Embryonic facial prominence (tissue), 1 donor: ENCODE measurements around the gene SPATA12.

Experiments used
- DNase-seq: peaks from one replicate; pipeline ENCODE4 v3.0.0-alpha.2; 2016; ENCODE audit errors: extremely low spot score

Gene SPATA12

DNA sequence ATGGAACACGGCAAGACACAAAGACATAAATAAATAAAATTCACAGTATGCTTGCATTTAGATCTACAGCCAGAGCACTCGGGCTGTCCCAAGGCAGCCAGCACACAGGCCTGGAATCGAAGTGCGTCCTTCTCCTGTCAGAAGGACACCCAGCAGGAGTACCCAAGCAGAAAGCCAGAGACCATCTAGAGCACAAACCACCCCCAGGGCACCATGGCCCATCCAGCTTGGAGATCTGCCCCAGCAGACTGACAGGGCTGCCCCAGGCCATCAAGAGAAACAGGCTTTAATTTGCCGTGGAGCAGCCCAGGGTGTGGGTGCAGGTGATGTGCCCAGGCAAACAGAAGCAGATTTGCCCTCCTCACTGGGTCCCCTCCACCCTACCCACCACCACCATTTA is 7.8 kb upstream of the SPATA12 start:
- no peak for DNase-seq

DNA sequence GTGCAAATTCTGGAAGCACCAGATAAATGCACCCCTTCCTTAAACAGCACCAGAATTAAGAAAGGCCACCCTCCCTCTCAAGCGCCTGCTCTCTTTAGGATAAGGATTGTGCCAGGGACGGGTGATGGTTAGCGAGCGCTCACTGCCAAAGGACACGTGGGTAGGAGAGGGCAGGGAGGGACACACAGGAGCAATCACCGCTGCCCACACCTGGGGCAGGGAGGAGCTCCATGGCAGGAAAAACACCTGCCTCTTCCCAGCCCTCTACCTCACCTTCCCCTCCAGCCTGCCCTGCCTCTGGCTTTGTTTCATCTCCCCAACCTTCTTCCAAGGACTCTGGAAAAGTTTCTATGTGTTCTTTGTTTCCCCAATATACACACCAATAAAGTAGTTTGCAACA is 7.3 kb upstream of the SPATA12 start:
- DNase-seq, result no peak

DNA sequence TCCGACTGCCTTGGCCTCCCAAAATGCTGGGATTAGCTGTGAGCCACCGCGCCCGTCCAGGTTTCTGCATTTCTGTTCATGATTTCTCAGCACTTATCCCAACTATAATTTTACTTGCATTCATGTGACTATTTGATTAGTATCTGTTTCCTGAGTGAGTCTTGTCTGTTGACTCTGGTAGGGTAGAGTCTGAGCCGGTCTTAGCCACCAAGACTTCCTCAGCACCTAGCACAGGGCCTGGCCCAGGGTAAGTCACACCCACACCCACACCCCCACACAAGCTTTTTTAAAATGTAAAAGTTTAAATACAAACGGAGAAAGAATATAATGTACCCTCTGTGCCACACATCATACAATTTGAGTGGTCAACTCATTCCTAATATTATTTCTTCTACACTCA is 3.1 kb upstream of the SPATA12 start:
- DNase-seq, result no peak

DNA sequence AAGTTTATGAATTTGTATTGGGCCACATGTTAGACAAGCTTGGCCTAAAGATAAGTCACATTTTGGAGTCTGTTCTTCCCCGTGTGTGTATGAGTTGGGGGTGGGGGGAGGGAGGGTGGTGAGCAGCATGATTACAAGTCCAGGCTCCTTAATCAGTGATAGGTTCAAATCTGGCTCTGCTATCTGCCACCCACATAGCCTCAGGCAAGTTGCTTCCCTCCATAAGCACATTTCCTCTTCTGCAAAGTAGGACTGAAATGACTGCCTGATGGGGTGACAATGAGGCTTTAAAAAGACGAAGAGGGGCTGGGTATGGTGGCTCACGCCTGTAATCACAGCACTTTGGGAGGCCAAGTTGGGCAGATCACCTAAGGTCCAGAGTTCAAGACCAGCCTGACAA is 1.1 kb upstream of the SPATA12 start:
- no peak for DNase-seq

DNA sequence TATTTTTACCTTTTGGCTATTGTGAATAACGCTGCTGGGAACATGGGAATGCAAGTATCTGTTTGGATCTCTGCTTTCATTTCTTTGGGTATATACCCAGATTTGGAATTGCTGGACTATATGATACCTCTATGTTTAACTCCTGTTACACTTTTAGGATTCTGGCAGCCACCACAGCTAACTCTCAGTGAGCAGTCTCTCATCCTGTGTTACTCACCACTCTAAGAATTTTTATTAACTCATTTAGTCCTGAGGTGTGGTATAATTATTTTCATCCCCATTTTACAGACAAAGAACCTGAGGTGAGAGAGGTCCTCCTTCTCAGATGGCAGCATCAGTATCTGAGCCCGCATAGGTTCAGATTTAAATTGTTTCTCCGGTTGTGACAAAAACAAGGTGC is 1.1 kb downstream of the SPATA12 start:
- no peak for DNase-seq

DNA sequence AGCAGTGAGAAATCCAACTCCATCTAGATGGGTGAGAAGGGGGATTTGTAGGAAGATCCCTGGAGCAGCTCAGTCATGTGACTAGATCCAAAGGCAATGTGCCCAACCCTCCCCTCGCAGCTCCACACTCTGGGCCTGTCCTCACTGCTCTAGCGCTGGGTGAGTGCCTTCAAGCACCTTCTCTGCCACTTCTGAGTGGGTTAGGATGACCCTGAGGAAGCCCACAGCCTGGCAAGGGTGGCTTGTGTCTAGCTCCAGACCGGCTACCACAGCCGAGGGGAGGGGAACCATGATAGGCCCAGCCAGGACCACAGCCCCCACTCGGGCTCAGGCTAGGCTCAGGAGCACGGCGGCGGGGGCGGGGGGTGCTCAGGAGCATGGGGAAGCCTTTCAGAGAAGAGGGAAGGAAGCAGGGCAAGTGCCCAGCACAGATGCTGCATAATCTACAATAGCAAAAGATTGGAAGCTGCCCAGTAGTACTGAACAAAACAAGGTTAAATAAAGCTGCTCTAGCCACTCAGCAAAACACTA is 1.7 kb downstream of the SPATA12 start:
- no peak for DNase-seq

DNA sequence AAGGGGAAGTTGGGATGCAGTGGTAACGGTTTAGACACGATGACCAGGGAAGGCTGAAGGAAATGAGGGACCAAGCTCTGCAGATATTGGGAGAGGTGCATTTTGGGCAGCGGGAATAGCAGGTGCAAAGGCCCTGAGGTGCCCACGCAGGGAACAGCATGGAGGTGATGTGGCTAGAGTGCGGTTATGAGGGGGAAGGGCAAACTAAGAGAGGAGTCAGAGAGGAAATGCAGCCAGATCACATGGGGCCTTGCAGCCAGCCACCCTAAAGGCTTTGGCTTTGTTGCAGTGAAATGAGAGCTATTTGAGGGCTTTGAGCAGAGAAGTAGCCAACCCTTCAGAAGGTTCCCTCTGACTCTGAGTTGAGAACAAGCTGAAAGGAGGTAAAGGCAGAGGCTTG is 2.6 kb downstream of the SPATA12 start:
- no peak for DNase-seq

GRCh38 chr3:57064001-57064400 is 3.5 kb downstream of the SPATA12 start:
- DNase-seq, result no peak

DNA sequence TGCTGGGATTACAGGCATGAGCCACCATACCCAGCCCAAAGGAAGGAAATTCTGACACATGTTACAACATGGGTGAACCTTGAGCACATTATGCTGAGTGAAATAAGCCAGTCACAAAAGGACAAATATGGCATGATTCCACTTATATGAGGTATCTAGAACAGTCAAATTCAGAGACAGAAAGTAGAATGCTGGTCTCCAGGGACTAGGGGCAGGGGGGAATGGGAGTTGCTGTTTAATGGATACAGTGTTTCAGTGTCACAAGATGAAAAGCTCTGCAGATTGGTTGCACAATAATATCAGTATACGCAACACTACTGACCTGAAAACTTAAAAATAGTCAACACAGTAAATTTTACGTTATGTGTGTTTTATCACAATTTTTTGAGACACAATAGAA is 4.1 kb downstream of the SPATA12 start:
- no peak for DNase-seq

DNA sequence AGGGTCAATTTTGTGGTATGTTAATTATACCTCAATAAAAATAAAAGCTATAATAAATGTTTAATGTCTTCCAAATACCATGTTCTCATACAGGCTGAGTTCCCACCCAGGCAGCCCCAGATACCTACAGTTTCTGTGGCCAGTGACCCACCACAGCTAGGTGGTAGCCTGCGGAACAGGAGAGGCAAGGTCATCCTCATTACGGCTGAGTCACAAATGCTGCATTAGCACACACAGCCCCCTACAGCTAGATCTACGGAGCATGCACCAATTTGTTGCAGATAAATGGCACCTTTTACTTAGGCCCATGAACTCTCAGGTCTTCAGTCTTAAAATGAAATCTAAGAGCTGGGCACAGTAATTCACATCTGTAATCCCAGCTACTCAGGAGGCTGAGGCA is 5.1 kb downstream of the SPATA12 start:
- no peak for DNase-seq

- DNase-seq, result no peak
Measured at GRCh38 chr3:57066471-57066870, 6.0 kb downstream of the SPATA12 start.

- no peak for DNase-seq
Measured at GRCh38 chr3:57068437-57069089, 8.1 kb downstream of the SPATA12 start.

- DNase-seq, result no peak
Measured at GRCh38 chr3:57069503-57069902, 9.0 kb downstream of the SPATA12 start.

DNA sequence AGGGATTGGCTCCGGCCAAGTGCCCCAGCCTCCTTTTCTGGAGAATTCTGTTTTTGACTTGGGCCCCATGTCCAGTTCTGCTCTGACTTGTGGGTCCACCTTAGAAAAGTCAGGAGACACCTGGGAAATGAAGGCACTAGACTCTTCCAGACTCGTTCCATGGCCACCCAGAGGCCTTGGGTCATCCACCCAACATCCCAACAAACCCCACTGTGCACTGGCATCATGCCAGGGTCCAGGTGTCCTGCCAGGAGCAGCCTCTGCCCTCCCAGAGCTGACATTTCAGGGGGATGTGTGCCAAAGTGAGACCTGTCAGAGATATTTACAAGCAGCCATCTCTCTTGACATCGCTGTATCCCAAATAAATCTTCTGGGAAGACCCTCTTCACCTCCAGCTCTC is 13.2 kb downstream of the SPATA12 start:
- DNase-seq, result no peak

GRCh38 chr3:57074135-57074534 is 13.7 kb downstream of the SPATA12 start:
- no peak for DNase-seq

GRCh38 chr3:57076422-57076951 is 16.0 kb downstream of the SPATA12 start:
- no peak for DNase-seq

- DNase-seq, result no peak
Measured at GRCh38 chr3:57077630-57078343, 17.3 kb downstream of the SPATA12 start.

GRCh38 chr3:57078344-57078634 is 17.8 kb downstream of the SPATA12 start:
- peak; percentile 19 for DNase-seq

DNA sequence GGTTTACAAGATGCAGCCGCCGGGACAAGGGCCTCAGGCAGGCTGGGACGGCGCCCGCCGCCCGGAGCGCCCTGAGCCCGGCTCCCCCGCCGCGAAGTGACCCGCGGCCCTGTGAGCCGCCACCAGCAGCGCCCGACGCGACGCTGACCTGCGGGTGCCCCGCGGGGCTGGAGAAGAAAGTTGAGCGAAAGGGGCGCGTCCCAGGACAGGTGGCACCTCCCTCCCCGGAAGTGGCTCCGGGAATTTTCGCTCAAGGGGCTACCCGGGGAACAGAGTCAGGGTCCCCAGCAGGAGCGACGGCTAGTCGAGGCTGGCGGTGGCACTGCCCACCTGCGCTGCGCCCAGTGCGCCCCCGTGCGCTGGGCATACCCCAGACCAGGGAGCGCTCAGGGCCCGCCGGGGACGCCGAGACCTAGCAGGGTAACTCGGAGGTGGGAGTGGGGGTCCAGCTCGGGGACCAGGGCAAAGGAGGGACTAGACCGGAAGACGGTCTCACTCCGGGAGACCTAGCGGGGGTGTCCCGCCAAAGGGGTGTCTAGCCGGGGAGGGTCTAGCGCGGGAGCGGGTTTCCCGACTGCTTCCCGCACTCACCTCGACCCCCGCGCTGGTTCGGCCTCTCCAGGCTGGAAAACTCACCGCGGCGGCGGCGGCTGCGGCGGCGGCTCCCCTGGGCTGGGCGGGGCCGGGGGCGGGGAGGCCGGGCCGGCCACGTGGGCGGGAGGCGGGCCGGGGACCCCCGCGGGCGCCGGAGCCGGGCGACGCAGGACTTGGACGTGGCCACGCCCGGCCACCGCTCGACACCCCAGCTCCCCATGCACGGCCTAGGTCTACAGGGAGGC is 18.4 kb downstream of the SPATA12 start:
- no peak for DNase-seq

- no peak for DNase-seq
Measured at GRCh38 chr3:57079474-57079831, 19.0 kb downstream of the SPATA12 start.

DNA sequence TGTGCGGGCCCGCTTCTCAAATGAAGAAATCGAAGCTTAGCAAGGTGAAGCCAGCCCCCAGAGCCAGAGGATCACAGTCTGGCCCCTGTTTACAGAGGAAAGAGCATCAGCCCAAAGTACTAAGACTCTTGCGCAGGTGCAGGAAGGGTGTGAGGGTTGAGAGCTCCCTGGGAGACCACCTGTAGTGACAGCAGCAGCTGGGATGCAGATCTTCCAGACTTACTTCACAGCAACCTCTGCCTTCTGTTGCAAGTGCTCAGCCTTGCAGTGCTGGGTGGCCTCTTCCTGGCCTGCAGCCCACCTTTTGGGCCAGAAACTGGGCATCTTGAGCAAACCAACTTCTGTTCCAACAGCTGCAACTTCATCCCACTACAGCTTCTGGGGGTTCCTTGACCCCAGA is 19.7 kb downstream of the SPATA12 start:
- no peak for DNase-seq

- no peak for DNase-seq
Measured at GRCh38 chr3:57081173-57081572, 20.7 kb downstream of the SPATA12 start.

- no peak for DNase-seq
Measured at GRCh38 chr3:57082481-57082880, 22.0 kb downstream of the SPATA12 start.
